Fibroblast of gingiva (primary cell): ENCODE data around the gene DENND5B.
"Not testable (repeated sequence)": the region's sequence is repeated elsewhere in the genome, so short reads cannot be mapped to it uniquely, and the experiment has no call there.

Source experiments
- DNase-seq: peaks from one replicate; pipeline ENCODE4 v3.0.0-alpha.2; 2011; ENCODE audit warnings: low read depth

Gene DENND5B

GRCh38 chr12:31377210-31377609 is 213.7 kb downstream of the DENND5B start:
- not testable (repeated sequence) for DNase-seq

GRCh38 chr12:31375422-31375821 is 215.5 kb downstream of the DENND5B start:
- not testable (repeated sequence) for DNase-seq

- DNase-seq: no peak
Measured at GRCh38 chr12:31371256-31371620, 219.7 kb downstream of the DENND5B start.

GRCh38 chr12:31370531-31371255 is 220.2 kb downstream of the DENND5B start:
- no peak for DNase-seq

- DNase-seq: peak; percentile 81
Measured at GRCh38 chr12:31369712-31370521, 221.0 kb downstream of the DENND5B start.

GRCh38 chr12:31368666-31369361 is 222.1 kb downstream of the DENND5B start:
- DNase-seq: no peak

GRCh38 chr12:31366104-31366621 is 224.8 kb downstream of the DENND5B start:
- DNase-seq: no peak

GRCh38 chr12:31363831-31364230 is 227.1 kb downstream of the DENND5B start:
- no peak for DNase-seq

- DNase-seq: no peak
Measured at GRCh38 chr12:31363416-31363809, 227.5 kb downstream of the DENND5B start.

GRCh38 chr12:31362759-31363415 is 228.0 kb downstream of the DENND5B start:
- no peak for DNase-seq

GRCh38 chr12:31362115-31362758 is 228.7 kb downstream of the DENND5B start:
- no peak for DNase-seq

GRCh38 chr12:31361730-31362114 is 229.2 kb downstream of the DENND5B start:
- no peak for DNase-seq

GRCh38 chr12:31355747-31356107 is 235.2 kb downstream of the DENND5B start:
- no peak for DNase-seq

- DNase-seq: no peak
Measured at GRCh38 chr12:31353750-31354708, 236.9 kb downstream of the DENND5B start.

- DNase-seq: no peak
Measured at GRCh38 chr12:31346267-31346666, 244.7 kb downstream of the DENND5B start.

- DNase-seq: no peak
Measured at GRCh38 chr12:31343139-31343538, 247.8 kb downstream of the DENND5B start.

GRCh38 chr12:31342286-31342685 is 248.7 kb downstream of the DENND5B start:
- no peak for DNase-seq

GRCh38 chr12:31339831-31340622 is 250.9 kb downstream of the DENND5B start:
- DNase-seq: no peak

GRCh38 chr12:31337952-31338351 is 253.0 kb downstream of the DENND5B start:
- no peak for DNase-seq
